GM23338 (cell line): ENCODE data around the gene COLQ. TPM values are rescaled to one million over a fixed set of nuclear protein-coding genes. Genes with fewer than 3 reads are reported as not detected.

Experiments used
- ATAC-seq: fragments of 200-7000 bp; cut with Tn5 transposase; 3 replicates; pipeline ENCODE4 v1.9.1; 2020
- DNase-seq: peaks from one replicate; pipeline ENCODE4 v3.0.0-alpha.2; 2015; ENCODE audit warnings: low spot score
- H2AFZ ChIP-seq: fragments of 200-600 bp; sonication (generic); 2 replicates; pipeline ENCODE4 v1.8.0; 2016; ENCODE audit warnings: antibody characterized with exemption, mild to moderate bottlenecking, moderate library complexity
- H3F3A ChIP-seq: fragments of 200-600 bp; sonication (generic); replicated peaks from 2 replicates; pipeline ENCODE4 v1.8.0; 2017; ENCODE audit warnings: antibody characterized with exemption, mixed run types, low read depth
- H3K27ac ChIP-seq: fragments of 200-600 bp; sonication (generic); 2 replicates; pipeline ENCODE4 v1.6.1; 2016; ENCODE audit warnings: low read depth
- H3K27me3 ChIP-seq: fragments of 200-600 bp; sonication (generic); 2 replicates; pipeline ENCODE4 v1.8.0; 2016; ENCODE audit warnings: mild to moderate bottlenecking, mixed run types, moderate library complexity; ENCODE audit not compliant: insufficient read depth
- H3K36me3 ChIP-seq: fragments of 200-600 bp; sonication (generic); 2 replicates; pipeline ENCODE4 v1.8.0; 2016; ENCODE audit warnings: mild to moderate bottlenecking; ENCODE audit not compliant: insufficient read depth
- H3K4me1 ChIP-seq: fragments of 200-600 bp; sonication (generic); 2 replicates; pipeline ENCODE4 v1.8.0; 2016; ENCODE audit warnings: mild to moderate bottlenecking, moderate library complexity; ENCODE audit not compliant: insufficient read depth
- H3K4me2 ChIP-seq: fragments of 200-600 bp; sonication (generic); 2 replicates; pipeline ENCODE4 v1.7.1; 2017; ENCODE audit warnings: mixed run types
- H3K4me3 ChIP-seq: fragments of 200-600 bp; sonication (generic); 2 replicates; pipeline ENCODE4 v1.6.1; 2016; ENCODE audit warnings: mixed run types
- H3K79me2 ChIP-seq: fragments of 200-600 bp; sonication (generic); replicated peaks from 2 replicates; pipeline ENCODE4 v1.8.0; 2017; ENCODE audit warnings: mild to moderate bottlenecking; ENCODE audit not compliant: insufficient read depth
- H3K9me2 ChIP-seq: fragments of 200-600 bp; sonication (generic); 2 replicates; pipeline ENCODE4 v1.8.0; 2017; ENCODE audit not compliant: insufficient read depth
- H4K20me1 ChIP-seq: fragments of 200-600 bp; sonication (generic); replicated peaks from 2 replicates; pipeline ENCODE4 v1.8.0; 2017; ENCODE audit warnings: mild to moderate bottlenecking; ENCODE audit not compliant: insufficient read depth
- H3K27ac Mint-ChIP-seq: 2 replicates; pipeline ENCODE4 v1.8.0; 2020; ENCODE audit warnings: inconsistent platforms, mild to moderate bottlenecking, moderate library complexity, mixed read lengths
- H3K27me3 Mint-ChIP-seq: 3 replicates; pipeline ENCODE4 v1.8.0; 2022; ENCODE audit warnings: low read depth, mild to moderate bottlenecking, moderate library complexity, mixed read lengths, inconsistent platforms; ENCODE audit not compliant: insufficient read depth, poor library complexity
- H3K36me3 Mint-ChIP-seq: 3 replicates; pipeline ENCODE4 v1.8.0; 2021; ENCODE audit warnings: low read depth, mild to moderate bottlenecking, inconsistent platforms, moderate library complexity, mixed read lengths
- H3K4me1 Mint-ChIP-seq: 3 replicates; pipeline ENCODE4 v1.8.0; 2020; ENCODE audit warnings: mild to moderate bottlenecking, inconsistent platforms, mixed read lengths
- H3K4me3 Mint-ChIP-seq: 3 replicates; pipeline ENCODE4 v1.8.0; 2021; ENCODE audit warnings: moderate library complexity, mild to moderate bottlenecking, inconsistent platforms, mixed read lengths
- H3K9me3 Mint-ChIP-seq: 3 replicates; pipeline ENCODE4 v1.8.0; 2020; ENCODE audit warnings: moderate library complexity, mild to moderate bottlenecking, inconsistent platforms, mixed read lengths
- CREB1 ChIP-seq: fragments of 250-450 bp; sonication (Bioruptor Pico); IDR thresholded peaks from 2 replicates; pipeline ENCODE4 v1.5.0; 2020; ENCODE audit warnings: low read depth, mild to moderate bottlenecking, moderate library complexity
- ETS1 ChIP-seq: IDR thresholded peaks from 2 replicates; pipeline ENCODE4 v1.6.1; 2016; ENCODE audit warnings: antibody characterized with exemption
- JUNB ChIP-seq: IDR thresholded peaks from one replicate; pipeline ENCODE4 v1.6.1; 2016; ENCODE audit warnings: antibody characterized with exemption; ENCODE audit not compliant: unreplicated experiment
- POLR2AphosphoS5 ChIP-seq: IDR thresholded peaks from 2 replicates; pipeline ENCODE4 v1.6.1; 2016; ENCODE audit warnings: antibody characterized with exemption, low read depth
- REST ChIP-seq: IDR thresholded peaks from one replicate; pipeline ENCODE4 v1.6.1; 2018; ENCODE audit warnings: antibody characterized with exemption; ENCODE audit not compliant: unreplicated experiment
- ZNF462 ChIP-seq: fragments of 250-450 bp; sonication (Bioruptor Pico); IDR thresholded peaks from 2 replicates; pipeline ENCODE4 v1.5.0; 2020; ENCODE audit warnings: mild to moderate bottlenecking, moderate library complexity
- polyA plus RNA-seq: library from polyadenylated mRNA; unstranded; fragments of >200 nt; fragmentation: Nextera tagmentation; extraction: Ambion mirVana; gene quantifications from 2 replicates; pipeline ENCODE4 v1.2.1, GENCODE V29; 2016
- total RNA-seq: library from RNA; depleted of rRNA; stranded (reverse); fragments of >200 nt; shearing (Covaris generic); gene quantifications from 2 replicates; pipeline ENCODE4 v1.2.3, GENCODE V29; 2014

The COLQ gene
- total and polyA plus RNA-seq, 2 experiments from 2014 or later = 0.78 to 2.0 TPM

- TF ChIP-seq ZNF462 (CRISPR knock-in tag) (no peak), REST (no peak), JUNB (no peak), CREB1 (CRISPR knock-in tag) (no peak)
These were observed 60.5 kb downstream of the COLQ start (continued) for GRCh38 chr3:15460891-15461531.

GRCh38 chr3:15458212-15458780 is 63.2 kb downstream of the COLQ start:
- ATAC-seq (no peak), DNase-seq (no peak)
- Mint-ChIP-seq H3K9me3 (no peaks in the 10 kb centered on the region), H3K27me3 (no peaks in the 10 kb centered on the region), H3K36me3 (no peaks in the 10 kb centered on the region), H3K4me3 (no peak overlapping the region), H3K4me1 (no peaks in the 10 kb centered on the region), H3K27ac (no peak overlapping the region)
- no peaks in the 10 kb centered on the region for H3F3A ChIP-seq
- H3K4me1 ChIP-seq = no peaks in the 10 kb centered on the region
- no peak overlapping the region for H2AFZ ChIP-seq
- H3K9me2 ChIP-seq = no peaks in the 10 kb centered on the region
- H3K4me2 ChIP-seq = no peak overlapping the region
- H3K36me3 ChIP-seq = no peaks in the 10 kb centered on the region
- no peaks in the 10 kb centered on the region for H3K79me2 ChIP-seq
- no peaks in the 10 kb centered on the region for H4K20me1 ChIP-seq
- H3K27ac ChIP-seq = no peak overlapping the region
- H3K4me3 ChIP-seq = no peak overlapping the region
- H3K27me3 ChIP-seq = no peaks in the 10 kb centered on the region
- TF ChIP-seq CREB1 (CRISPR knock-in tag) (no peak), JUNB (no peak), POLR2AphosphoS5 (no peak), ETS1 (no peak)
